Fibroblast of the conjunctiva (primary cell): ENCODE measurements around the gene CAMKMT.
"Not testable (repeated sequence)": the region's sequence is repeated elsewhere in the genome, so short reads cannot be mapped to it uniquely, and the experiment has no call there.

Source experiments
- DNase-seq: peaks from one replicate; pipeline ENCODE4 v3.0.0-alpha.2; 2010; ENCODE audit warnings: low read depth

Gene CAMKMT

GRCh38 chr2:44505664-44506063 is 143.9 kb downstream of the CAMKMT start:
- not testable (repeated sequence) for DNase-seq

GRCh38 chr2:44510246-44510645 is 148.5 kb downstream of the CAMKMT start:
- DNase-seq = no peak

GRCh38 chr2:44515416-44515815 is 153.7 kb downstream of the CAMKMT start:
- DNase-seq = no peak

GRCh38 chr2:44519026-44519425 is 157.3 kb downstream of the CAMKMT start:
- DNase-seq = no peak

- DNase-seq = peak; percentile 18
Observed at GRCh38 chr2:44522846-44523245, 161.1 kb downstream of the CAMKMT start.

- DNase-seq = no peak
Observed at GRCh38 chr2:44524347-44524926, 162.7 kb downstream of the CAMKMT start.

- DNase-seq = no peak
Observed at GRCh38 chr2:44526352-44526751, 164.6 kb downstream of the CAMKMT start.

GRCh38 chr2:44528595-44528994 is 166.8 kb downstream of the CAMKMT start:
- DNase-seq = peak; percentile 74

- DNase-seq = no peak
Observed at GRCh38 chr2:44529448-44529847, 167.7 kb downstream of the CAMKMT start.

GRCh38 chr2:44531289-44531688 is 169.5 kb downstream of the CAMKMT start:
- DNase-seq = no peak

GRCh38 chr2:44532031-44532430 is 170.3 kb downstream of the CAMKMT start:
- no peak for DNase-seq

GRCh38 chr2:44533508-44533907 is 171.8 kb downstream of the CAMKMT start:
- no peak for DNase-seq

- DNase-seq = no peak
Observed at GRCh38 chr2:44535376-44535775, 173.6 kb downstream of the CAMKMT start.

GRCh38 chr2:44537264-44537663 is 175.5 kb downstream of the CAMKMT start:
- no peak for DNase-seq

GRCh38 chr2:44542520-44542919 is 180.8 kb downstream of the CAMKMT start:
- DNase-seq = no peak

- no peak for DNase-seq
Observed at GRCh38 chr2:44543773-44544725, 182.3 kb downstream of the CAMKMT start.

- no peak for DNase-seq
Observed at GRCh38 chr2:44545005-44545404, 183.3 kb downstream of the CAMKMT start.

- no peak for DNase-seq
Observed at GRCh38 chr2:44546459-44547127, 184.8 kb downstream of the CAMKMT start.

GRCh38 chr2:44547718-44548117 is 186.0 kb downstream of the CAMKMT start:
- no peak for DNase-seq

GRCh38 chr2:44548221-44549098 is 186.7 kb downstream of the CAMKMT start:
- DNase-seq = no peak

- DNase-seq = peak; percentile 78
Observed at GRCh38 chr2:44549099-44549471, 187.3 kb downstream of the CAMKMT start.

GRCh38 chr2:44549856-44550255 is 188.1 kb downstream of the CAMKMT start:
- DNase-seq = no peak
